Activated CD8-positive, alpha-beta T cell treated with anti-CD3 and anti-CD28 coated beads for 36 hours (primary cell): ENCODE data around the gene POLR1C. TPM values are rescaled to one million over a fixed set of nuclear protein-coding genes. Genes with fewer than 3 reads are reported as not detected.
"Not testable (repeated sequence)": the region's sequence is repeated elsewhere in the genome, so short reads cannot be mapped to it uniquely, and the experiment has no call there.

Source experiments
- ATAC-seq: fragments of 200-7000 bp; cut with Tn5 transposase; one replicate; pipeline ENCODE4 v1.10.0; 2021; ENCODE audit warnings: mild to moderate bottlenecking, moderate library complexity
- CTCF ChIA-PET: fragments of 350-600 bp; sonication (Branson Sonifier 250); formaldehyde crosslinking; loops from one replicate; lab custom pipeline; 2021; ENCODE audit warnings: antibody characterized with exemption; lab: Charles Lee
- POLR2A ChIA-PET: fragments of 350-600 bp; sonication (Branson Sonifier 250); formaldehyde crosslinking; loops from one replicate; lab custom pipeline; 2021; ENCODE audit warnings: antibody characterized with exemption; lab: Charles Lee
- DNase-seq: peaks from one replicate; pipeline ENCODE4 v3.0.0-alpha.2; 2020
- H3K27ac Mint-ChIP-seq: one replicate; pipeline ENCODE4 v1.8.0; 2021; ENCODE audit warnings: mild to moderate bottlenecking, mixed read lengths
- H3K27me3 Mint-ChIP-seq: one replicate; pipeline ENCODE4 v1.8.0; 2021; ENCODE audit warnings: mixed read lengths
- H3K36me3 Mint-ChIP-seq: one replicate; pipeline ENCODE4 v1.8.0; 2021; ENCODE audit warnings: low read depth, mixed read lengths
- H3K4me1 Mint-ChIP-seq: one replicate; pipeline ENCODE4 v1.8.0; 2021; ENCODE audit warnings: low read depth, mixed read lengths
- H3K4me3 Mint-ChIP-seq: one replicate; pipeline ENCODE4 v1.8.0; 2021; ENCODE audit warnings: mild to moderate bottlenecking, moderate library complexity, mixed read lengths
- H3K9me3 Mint-ChIP-seq: one replicate; pipeline ENCODE4 v1.8.0; 2021; ENCODE audit warnings: mixed read lengths
- intact Hi-C: fragments of 100-400 bp; cut with micrococcal nuclease; formaldehyde crosslinking; loops from one replicate; pipeline ENCODE4 v1.10.0; 2022
- total RNA-seq, 2 experiments: library from RNA; stranded (reverse); gene quantifications; one replicate each; pipeline ENCODE4 v1.2.3, GENCODE V29; 2021
- TF ChIP-seq, protein P1 (sequence below): fragments of 200-600 bp; IDR thresholded peaks from one replicate; pipeline ENCODE4 v1.8.0; 2022; ENCODE audit warnings: antibody characterized with exemption, mild to moderate bottlenecking

The POLR1C gene
- total RNA-seq, 2 experiments from 2014 or later: 43.1 to 50.5 TPM

GRCh38 chr6:43495409-43495941 is 21.4 kb upstream of the POLR1C start:
- TF ChIP-seq, protein P1, sequence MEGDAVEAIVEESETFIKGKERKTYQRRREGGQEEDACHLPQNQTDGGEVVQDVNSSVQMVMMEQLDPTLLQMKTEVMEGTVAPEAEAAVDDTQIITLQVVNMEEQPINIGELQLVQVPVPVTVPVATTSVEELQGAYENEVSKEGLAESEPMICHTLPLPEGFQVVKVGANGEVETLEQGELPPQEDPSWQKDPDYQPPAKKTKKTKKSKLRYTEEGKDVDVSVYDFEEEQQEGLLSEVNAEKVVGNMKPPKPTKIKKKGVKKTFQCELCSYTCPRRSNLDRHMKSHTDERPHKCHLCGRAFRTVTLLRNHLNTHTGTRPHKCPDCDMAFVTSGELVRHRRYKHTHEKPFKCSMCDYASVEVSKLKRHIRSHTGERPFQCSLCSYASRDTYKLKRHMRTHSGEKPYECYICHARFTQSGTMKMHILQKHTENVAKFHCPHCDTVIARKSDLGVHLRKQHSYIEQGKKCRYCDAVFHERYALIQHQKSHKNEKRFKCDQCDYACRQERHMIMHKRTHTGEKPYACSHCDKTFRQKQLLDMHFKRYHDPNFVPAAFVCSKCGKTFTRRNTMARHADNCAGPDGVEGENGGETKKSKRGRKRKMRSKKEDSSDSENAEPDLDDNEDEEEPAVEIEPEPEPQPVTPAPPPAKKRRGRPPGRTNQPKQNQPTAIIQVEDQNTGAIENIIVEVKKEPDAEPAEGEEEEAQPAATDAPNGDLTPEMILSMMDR: no peak
- ATAC-seq: no peak
- no peak for DNase-seq
- Mint-ChIP-seq H3K4me1 (peaks cover 19% of the 10 kb centered on the region), H3K4me3 (no peak overlapping the region), H3K27me3 (no peaks in the 10 kb centered on the region), H3K27ac (no peak overlapping the region), H3K9me3 (no peaks in the 10 kb centered on the region), H3K36me3 (peaks cover 3% of the 10 kb centered on the region)
- ChIA-PET POLR2A (interaction anchor here (0.8 to 2.6 kb wide), 2 partner anchors 21 to 214 kb away, joined by 3 to 8 read pairs; partner anchors contain the start of genes POLR1C and YIPF3), CTCF (interaction anchor here (0.9 to 10.4 kb wide), 5 partner anchors 9 to 113 kb away, joined by 3 to 78 read pairs (median 6); no protein-coding TSS in a partner anchor)
- intact Hi-C loops: no loop called here

DNA sequence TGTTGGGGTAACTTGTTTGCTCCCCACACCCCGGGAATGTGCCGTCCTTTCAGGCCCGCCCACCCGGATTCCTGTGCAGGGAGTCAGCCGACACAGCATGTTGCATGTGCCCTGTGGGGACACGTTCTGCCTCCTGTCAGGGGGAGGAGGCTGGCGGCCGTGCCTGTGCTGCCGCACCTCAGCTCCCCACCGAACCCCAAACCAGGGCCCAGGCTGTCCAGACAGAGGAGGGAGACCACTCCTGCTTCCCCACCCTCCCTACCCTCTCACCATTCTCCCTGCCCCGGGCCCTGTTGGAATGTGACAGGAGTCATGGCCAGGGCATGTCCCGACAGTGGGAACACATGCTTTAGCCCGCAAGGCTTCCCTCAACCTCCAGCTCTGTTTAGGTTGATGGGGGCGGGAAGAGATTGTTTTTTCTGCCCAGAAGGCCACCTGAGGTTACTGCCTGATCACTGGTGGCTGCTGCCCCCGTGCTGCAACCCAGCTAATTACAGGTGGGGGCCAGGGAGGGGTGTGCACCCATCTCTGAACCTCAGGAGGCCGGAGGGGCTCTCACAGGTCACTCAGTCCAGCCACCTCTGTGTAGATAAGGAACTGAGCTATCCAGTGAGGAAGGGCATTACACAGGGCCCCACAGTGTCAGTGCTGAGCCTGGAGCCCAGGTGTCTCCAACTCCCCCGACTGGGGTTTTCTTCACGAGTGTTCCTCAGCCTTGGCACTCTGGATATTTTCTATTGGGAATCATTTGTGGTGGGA is 20.3 kb upstream of the POLR1C start:
- H3K27ac Mint-ChIP-seq: no peak overlapping the region
- ATAC-seq (peak; percentile 70), DNase-seq (peak; percentile 37)
- TF ChIP-seq, protein P1: peak; percentile 32
- ChIA-PET POLR2A (interaction anchor here (0.8 to 2.6 kb wide), 2 partner anchors 20 to 216 kb away, joined by 3 to 8 read pairs; partner anchors contain the start of genes POLR1C and YIPF3), CTCF (interaction anchor here (0.7 to 10.4 kb wide), 4 partner anchors 10 to 267 kb away, joined by 3 to 78 read pairs (median 4); partner anchors contain the start of gene DLK2)
- H3K36me3 Mint-ChIP-seq: peaks cover 8% of the 10 kb centered on the region
- intact Hi-C loops: no loop called here
- H3K27me3 Mint-ChIP-seq: no peaks in the 10 kb centered on the region
- H3K9me3 Mint-ChIP-seq: no peaks in the 10 kb centered on the region
- H3K4me1 Mint-ChIP-seq: peaks cover 19% of the 10 kb centered on the region
- no peak overlapping the region for H3K4me3 Mint-ChIP-seq

DNA sequence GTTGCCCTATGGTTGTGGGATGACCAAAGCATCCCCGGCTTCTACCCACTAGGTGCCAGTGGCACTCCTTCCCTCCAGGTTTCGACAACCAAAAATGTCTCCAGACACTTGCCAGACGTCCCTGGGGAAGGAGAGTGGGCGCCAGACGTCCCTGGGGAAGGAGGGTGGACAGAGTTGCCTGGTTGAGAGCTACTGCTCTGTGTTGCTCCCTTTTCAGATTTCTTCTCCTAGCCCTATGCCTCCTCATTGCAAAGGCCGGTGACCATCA is 19.8 kb upstream of the POLR1C start:
- H3K27ac Mint-ChIP-seq: no peak overlapping the region
- H3K27me3 Mint-ChIP-seq: no peaks in the 10 kb centered on the region
- CTCF ChIA-PET: interaction anchor here (0.9 to 10.4 kb wide), 4 partner anchors 9 to 267 kb away, joined by 3 to 78 read pairs (median 4); partner anchors contain the start of gene DLK2
- H3K36me3 Mint-ChIP-seq: peaks cover 12% of the 10 kb centered on the region
- POLR2A ChIA-PET: no interaction called here
- H3K4me3 Mint-ChIP-seq: no peak overlapping the region
- TF ChIP-seq, protein P1: no peak
- intact Hi-C loops: no loop called here
- ATAC-seq: no peak
- no peak for DNase-seq
- peaks cover 19% of the 10 kb centered on the region for H3K4me1 Mint-ChIP-seq
- H3K9me3 Mint-ChIP-seq: no peaks in the 10 kb centered on the region

DNA sequence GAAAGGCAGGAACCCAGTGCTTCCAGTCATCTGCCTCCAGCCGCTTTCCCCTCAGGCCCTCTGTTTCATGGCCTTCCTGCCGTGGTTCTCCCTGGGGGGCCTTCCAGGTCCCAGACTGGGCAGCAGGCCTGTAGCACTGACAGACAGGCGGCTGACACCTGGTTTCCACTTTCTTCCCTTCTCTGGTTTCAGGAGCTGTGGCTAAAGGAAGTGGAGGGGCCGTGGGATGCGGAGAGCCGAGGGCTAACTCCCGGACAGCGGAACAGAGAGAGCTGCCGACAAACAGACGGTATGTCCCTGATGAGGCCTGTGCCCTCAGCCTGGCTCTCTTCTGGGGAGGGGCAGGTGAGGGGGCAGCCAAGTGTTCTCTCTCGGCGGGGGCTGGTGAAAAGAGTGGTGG is 19.2 kb upstream of the POLR1C start:
- no peak overlapping the region for H3K4me3 Mint-ChIP-seq
- ATAC-seq: no peak

GRCh38 chr6:43498291-43498690 is 18.6 kb upstream of the POLR1C start:
- intact Hi-C loops, H3K9me3 Mint-ChIP-seq, ATAC-seq, H3K27ac Mint-ChIP-seq, H3K4me3 Mint-ChIP-seq, H3K27me3 Mint-ChIP-seq, DNase-seq: not testable (repeated sequence)
- Mint-ChIP-seq H3K4me1 (peaks cover 16% of the 10 kb centered on the region), H3K36me3 (peaks cover 16% of the 10 kb centered on the region)
- ChIA-PET CTCF (interaction anchor here (1.2 to 10.4 kb wide), 2 partner anchors 8 to 11 kb away, joined by 3 to 78 read pairs; no protein-coding TSS in a partner anchor), POLR2A (interaction anchor here (0.7 to 1.2 kb wide), 2 partner anchors 12 to 63 kb away, joined by 3 read pairs; partner anchors contain the start of gene LRRC73)

More for the DNA sequence above, 19.2 kb upstream of the POLR1C start:
- Mint-ChIP-seq H3K27ac (no peak overlapping the region), H3K27me3 (no peaks in the 10 kb centered on the region), H3K9me3 (no peaks in the 10 kb centered on the region), H3K36me3 (peaks cover 14% of the 10 kb centered on the region), H3K4me1 (peaks cover 19% of the 10 kb centered on the region)
- TF ChIP-seq, protein P1: no peak
- intact Hi-C loops: no loop called here
- POLR2A ChIA-PET: interaction anchor here (0.7 to 1.2 kb wide), 2 partner anchors 12 to 62 kb away, joined by 3 read pairs; partner anchors contain the start of gene LRRC73
- no peak for DNase-seq
- CTCF ChIA-PET: interaction anchor here (1.2 to 10.4 kb wide), 2 partner anchors 9 to 11 kb away, joined by 3 to 78 read pairs; no protein-coding TSS in a partner anchor
